HCT116 (cell line): Measurements from ENCODE around the gene P2RX3. TPM values are rescaled to one million over a fixed set of nuclear protein-coding genes. Genes with fewer than 3 reads are reported as not detected.

Source experiments
- ATAC-seq: fragments of 200-7000 bp; cut with Tn5 transposase; 2 replicates; pipeline ENCODE4 v1.9.1; 2020; ENCODE audit warnings: mild to moderate bottlenecking, moderate library complexity
- BruUV-seq: library from RNA; stranded (reverse); fragments of 400-500 nt; replicated peaks from 2 replicates; lab custom pipeline; 2021; lab: Mats Ljungman, UMichigan
- CTCF ChIA-PET: fragments of 300-600 bp; sonication (Branson Sonifier 250); formaldehyde crosslinking; loops from one replicate; lab custom pipeline; 2021; ENCODE audit warnings: antibody characterized with exemption; lab: Charles Lee
- POLR2A ChIA-PET: fragments of 300-600, 350-600 bp; sonication (Branson Sonifier 250); formaldehyde crosslinking; loops from one replicate; lab custom pipeline; 2021; ENCODE audit warnings: antibody characterized with exemption; lab: Charles Lee
- RAD21 ChIA-PET, 2 experiments: fragments of 300-600 bp; sonication (Branson Sonifier 250); formaldehyde crosslinking; loops; one replicate each; lab custom pipeline; 2023; ENCODE audit warnings: low total read pairs in 2 of 2; ENCODE audit not compliant: uncharacterized antibody in 2 of 2, unreplicated experiment in 2 of 2, low non-redundant PET in 1 of 2; lab: Charles Lee
- DNase-seq: peaks from one replicate; pipeline ENCODE4 v3.0.0-alpha.2; 2010; ENCODE audit warnings: low read depth, low spot score
- H2AFZ ChIP-seq: fragments of 200-600 bp; shearing (Covaris generic), sonication (generic); 2 replicates; pipeline ENCODE4 v1.6.1; 2017; ENCODE audit warnings: low read depth, mixed run types, mixed read lengths, antibody characterized with exemption, low read length; ENCODE audit not compliant: poor library complexity, severe bottlenecking
- H3K27ac ChIP-seq: 2 replicates; pipeline ENCODE4 v1.5.1; 2012; ENCODE audit warnings: low read depth, low read length
- H3K27me3 ChIP-seq: fragments of 200-600 bp; sonication (generic); 2 replicates; pipeline ENCODE4 v1.6.1; 2016; ENCODE audit warnings: mixed run types, low read length, mixed read lengths; ENCODE audit not compliant: insufficient read depth
- H3K36me3 ChIP-seq, 2 experiments: fragments of 200-500 bp in 1 of 2; fragments of 200-600 bp in 1 of 2; sonication (Bioruptor generic) in 1 of 2; sonication (generic) in 1 of 2; 2 replicates each; pipeline versions ENCODE4 v1.5.1 to v1.6.1; 2014 to 2016; ENCODE audit warnings: low read length in 2 of 2, inconsistent platforms in 1 of 2, mixed read lengths in 1 of 2, mixed run types in 1 of 2; ENCODE audit not compliant: insufficient read depth in 2 of 2, control insufficient read depth in 1 of 2
- H3K4me1 ChIP-seq, 2 experiments: fragments of 200-600 bp in 1 of 2; sonication (generic) in 1 of 2; 2 replicates each; pipeline versions ENCODE4 v1.5.1 to v1.6.1; 2012 to 2017; ENCODE audit warnings: low read length in 2 of 2, inconsistent platforms in 1 of 2, mild to moderate bottlenecking in 1 of 2, mixed read lengths in 1 of 2, mixed run types in 1 of 2, moderate library complexity in 1 of 2; ENCODE audit not compliant: insufficient read depth in 2 of 2, control insufficient read depth in 1 of 2
- H3K4me2 ChIP-seq: fragments of 200-600 bp; sonication (generic); 2 replicates; pipeline ENCODE4 v1.6.1; 2017; ENCODE audit warnings: mixed run types, low read length, mixed read lengths
- H3K4me3 ChIP-seq, 2 experiments: fragments of 200-600 bp in 1 of 2; sonication (generic) in 1 of 2; replicated peaks in 1 of 2; 2 replicates each; pipeline ENCODE4 v1.5.1; 2011 to 2016; ENCODE audit warnings: low read length in 2 of 2, control low read depth in 1 of 2, low read depth in 1 of 2, mild to moderate bottlenecking in 1 of 2, mixed read lengths in 1 of 2, mixed run types in 1 of 2
- H3K79me2 ChIP-seq: fragments of 200-600 bp; sonication (generic); 2 replicates; pipeline ENCODE4 v1.6.1; 2017; ENCODE audit warnings: mild to moderate bottlenecking, mixed run types, low read length, moderate library complexity, mixed read lengths; ENCODE audit not compliant: insufficient read depth
- H3K9ac ChIP-seq: fragments of 200-600 bp; sonication (generic); 2 replicates; pipeline ENCODE4 v1.6.1; 2016; ENCODE audit warnings: low read length, mixed read lengths
- H3K9me2 ChIP-seq: fragments of 200-600 bp; sonication (generic), shearing (Covaris generic); 2 replicates; pipeline ENCODE4 v1.6.1; 2017; ENCODE audit warnings: mixed run types, mild to moderate bottlenecking, moderate library complexity; ENCODE audit not compliant: insufficient read depth
- H3K9me3 ChIP-seq, 2 experiments: fragments of 200-500 bp in 1 of 2; fragments of 200-600 bp in 1 of 2; sonication (Bioruptor generic) in 1 of 2; sonication (generic) in 1 of 2; 2 replicates each; pipeline ENCODE4 v1.6.1; 2014 to 2017; ENCODE audit warnings: low read length in 2 of 2, mixed read lengths in 2 of 2, inconsistent platforms in 1 of 2, low read depth in 1 of 2, mild to moderate bottlenecking in 1 of 2, mixed run types in 1 of 2, moderate library complexity in 1 of 2; ENCODE audit not compliant: control insufficient read depth in 1 of 2, insufficient read depth in 1 of 2
- H4K20me1 ChIP-seq: fragments of 200-600 bp; sonication (generic), shearing (Covaris generic); 2 replicates; pipeline ENCODE4 v1.6.1; 2017; ENCODE audit warnings: mixed run types, mild to moderate bottlenecking, moderate library complexity; ENCODE audit not compliant: insufficient read depth
- SIN3A ChIP-seq: IDR thresholded peaks from 2 replicates; pipeline ENCODE4 v1.6.1; 2012; ENCODE audit warnings: low read depth
- SP1 ChIP-seq: IDR thresholded peaks from 2 replicates; pipeline ENCODE4 v1.6.1; 2012; ENCODE audit warnings: low read depth
- ZFX ChIP-seq: fragments of 450-650 bp; IDR thresholded peaks from 2 replicates; pipeline ENCODE4 v1.6.1; 2017
- intact Hi-C: fragments of 100-400 bp; cut with micrococcal nuclease; formaldehyde crosslinking; loops from 2 replicates; pipeline ENCODE4 v1.10.0; 2022
- total RNA-seq: library from RNA; stranded (reverse); gene quantifications from one replicate; pipeline ENCODE4 v1.2.1, GENCODE V29; 2021; ENCODE audit not compliant: unreplicated experiment

Gene P2RX3
- total RNA-seq, 1 experiment from 2014 or later: not detected

DNA sequence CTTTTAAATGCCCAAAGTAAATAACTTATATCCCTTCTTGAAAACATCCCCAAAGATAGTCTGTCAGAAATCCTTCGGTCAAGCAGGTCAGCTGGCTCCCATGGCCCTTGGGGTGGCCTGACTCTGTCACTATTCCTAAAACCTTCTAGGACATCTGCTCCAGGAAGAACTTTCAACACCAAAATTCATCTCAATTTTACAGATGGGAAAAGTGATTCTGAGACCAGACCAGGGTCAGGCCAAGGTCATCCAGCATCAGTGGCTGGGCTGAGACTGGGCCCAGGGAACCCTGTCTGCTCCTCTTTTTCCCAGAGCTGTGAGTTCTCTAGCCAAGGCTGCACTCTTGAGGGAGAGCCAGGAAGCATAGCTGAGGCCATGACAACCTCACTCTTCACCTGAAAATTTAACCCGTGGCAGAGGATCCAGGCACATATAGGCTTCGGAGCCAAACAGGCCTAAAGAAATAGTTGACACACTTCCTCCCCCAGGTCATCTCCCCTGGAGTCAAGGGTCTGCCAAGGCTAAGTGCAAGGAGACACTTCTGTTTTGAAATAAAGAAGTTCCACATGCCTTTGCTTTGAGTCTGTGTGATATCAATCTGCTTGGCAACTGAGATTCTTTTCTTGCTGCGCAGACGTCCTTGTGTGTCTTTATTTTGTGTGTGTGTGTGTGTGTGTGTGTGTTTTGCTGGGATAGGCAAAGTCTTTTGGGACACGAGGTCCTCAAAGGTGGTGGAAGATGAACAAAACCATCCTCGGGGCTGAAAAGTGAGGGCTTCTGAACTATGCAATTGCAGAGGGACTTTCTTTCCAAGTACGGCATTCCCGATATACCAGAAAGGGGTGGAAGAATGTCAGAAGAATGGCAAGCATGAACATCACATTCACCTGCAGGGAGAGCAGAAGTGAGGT is 69.1 kb downstream of the P2RX3 start:
- intact Hi-C loops: no loop called here
- DNase-seq: no peak

DNA sequence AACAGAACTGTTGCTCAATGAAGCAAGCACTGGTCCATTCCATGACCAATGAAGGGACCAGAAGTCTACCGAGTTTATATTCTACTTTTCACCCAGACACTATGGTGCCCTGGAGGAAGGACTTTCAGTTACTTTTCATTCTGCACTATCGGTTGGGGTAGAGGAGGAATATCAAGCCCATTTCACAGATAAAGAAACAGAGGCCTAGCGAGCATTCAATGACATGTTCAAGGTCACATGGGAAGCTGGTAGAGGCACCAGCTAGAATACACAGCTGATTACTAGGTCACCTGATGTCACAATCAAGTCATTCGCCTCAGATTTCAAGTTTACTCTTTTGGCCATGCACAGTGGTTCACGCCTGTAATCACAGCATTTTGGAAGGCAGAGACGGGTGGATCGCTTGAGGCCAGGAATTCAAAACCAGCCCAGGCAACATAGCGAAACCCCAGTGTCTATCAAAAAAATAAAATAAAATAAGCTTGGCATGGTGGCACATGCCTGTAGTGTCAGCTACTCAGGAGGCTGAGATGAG is 69.9 kb downstream of the P2RX3 start:
- Histone ChIP-seq H3K79me2 (no peaks in the 10 kb centered on the region), H3K9ac (no peak overlapping the region), H3K4me1 (no peaks in the 10 kb centered on the region), H2AFZ (no peak overlapping the region), H3K4me2 (no peak overlapping the region), H3K9me2 (no peaks in the 10 kb centered on the region), H3K27me3 (no peaks in the 10 kb centered on the region), H3K9me3 (no peaks in the 10 kb centered on the region), H3K36me3 (no peaks in the 10 kb centered on the region; a peak in 1 of 4 replicates), H3K4me3 (no peak overlapping the region), H4K20me1 (no peaks in the 10 kb centered on the region), H3K27ac (no peak overlapping the region)
- ChIA-PET POLR2A (no interaction called here), RAD21 (no interaction called here), CTCF (no interaction called here)
- TF ChIP-seq SP1 (no peak), ZFX (no peak)
- intact Hi-C loops: no loop called here
- no peak for DNase-seq
- no peak for ATAC-seq
- BruUV-seq: no TSS peak

More for the DNA sequence above, 69.1 kb downstream of the P2RX3 start:
- TF ChIP-seq SIN3A: no peak
- Histone ChIP-seq H3K36me3 (no peaks in the 10 kb centered on the region; a peak in 1 of 4 replicates), H3K4me3 (no peak overlapping the region), H3K9me3 (no peaks in the 10 kb centered on the region), H3K9me2 (no peaks in the 10 kb centered on the region), H3K4me1 (peaks cover 3 to 7% of the 10 kb centered on the region in 2 experiments), H2AFZ (no peak overlapping the region), H3K79me2 (no peaks in the 10 kb centered on the region), H3K27ac (no peak overlapping the region), H3K4me2 (no peak overlapping the region), H4K20me1 (no peaks in the 10 kb centered on the region), H3K9ac (no peak overlapping the region), H3K27me3 (no peaks in the 10 kb centered on the region)
- TSS peak; percentile 65 for BruUV-seq
- POLR2A ChIA-PET: no interaction called here
- CTCF ChIA-PET: no interaction called here
- RAD21 ChIA-PET: no interaction called here
- no peak for ATAC-seq
